Measurements from ENCODE around the gene KIDINS220. TPM values are rescaled to one million over a fixed set of nuclear protein-coding genes. Genes with fewer than 3 reads are reported as not detected.

KIDINS220 gene
- polyA plus RNA-seq, 6 donors from 2014 or later = 9.2 to 28.3 (median 17.5) TPM

- Mint-ChIP-seq H3K4me1 (peaks cover 30 to 36% (median 31%) of the 10 kb centered on the region in 3 donors), H3K4me3 (peak overlapping the region; percentile 70 to 90 (median 79)), H3K27me3 (peaks cover 46 to 54% (median 54%) of the 10 kb centered on the region in 3 donors), H3K9me3 (peaks cover 0 to 9% (median 5%) of the 10 kb centered on the region in 7 donors), H3K27ac (peak overlapping the region in 3 of 6 donors; percentile 23 to 95 (median 63)), H3K36me3 (peaks cover 0 to 6% of the 10 kb centered on the region in 2 donors)
- no peak for ATAC-seq (ENCODE audit: low read depth in 2 of 2)
- DNase-seq = peak; percentile 5
Measured at GRCh38 chr2:8684878-8685696, 152.3 kb downstream of the KIDINS220 start.

- DNase-seq (no peak), ATAC-seq (ENCODE audit: low read depth in 2 of 2) (no peak)
- peak overlapping the region in 3 of 6 donors; percentile 23 to 95 (median 63) for H3K27ac Mint-ChIP-seq
- peaks cover 0 to 13% (median 5%) of the 10 kb centered on the region in 7 donors for H3K9me3 Mint-ChIP-seq
- H3K4me1 Mint-ChIP-seq = peaks cover 32 to 39% (median 36%) of the 10 kb centered on the region in 3 donors
- peaks cover 52 to 58% (median 55%) of the 10 kb centered on the region in 3 donors for H3K27me3 Mint-ChIP-seq
- H3K36me3 Mint-ChIP-seq = peaks cover 0 to 6% of the 10 kb centered on the region in 2 donors
- peak overlapping the region; percentile 70 to 90 (median 79) for H3K4me3 Mint-ChIP-seq
Measured at GRCh38 chr2:8684540-8684877, 152.9 kb downstream of the KIDINS220 start.

GRCh38 chr2:8682719-8683667, 154.4 kb downstream of the KIDINS220 start:
- DNase-seq (peak; percentile 9), ATAC-seq (ENCODE audit: low read depth in 2 of 2) (no peak)
- Mint-ChIP-seq H3K4me3 (peak overlapping the region; percentile 79 to 97 (median 89)), H3K27ac (peak overlapping the region in 5 of 6 donors; percentile 16 to 85 (median 44)), H3K4me1 (peaks cover 43 to 53% (median 44%) of the 10 kb centered on the region in 3 donors), H3K36me3 (peaks cover 0 to 6% of the 10 kb centered on the region in 2 donors), H3K9me3 (peaks cover 0 to 15% (median 5%) of the 10 kb centered on the region in 7 donors), H3K27me3 (peaks cover 54 to 65% (median 55%) of the 10 kb centered on the region in 3 donors)

- peak within 1 kb of the TSS; percentile 79 to 97 (median 89) for H3K4me3 Mint-ChIP-seq
- H3K27ac Mint-ChIP-seq = peak within 1 kb of the TSS; percentile 38 to 85 (median 64)
- peaks cover 48 to 63% (median 51%) of the 10 kb centered on the region in 3 donors for H3K4me1 Mint-ChIP-seq
- H3K9me3 Mint-ChIP-seq = peaks cover 0 to 15% (median 5%) of the 10 kb centered on the region in 7 donors
- DNase-seq (peak; percentile 88), ATAC-seq (ENCODE audit: low read depth in 2 of 2) (peak; percentile 79 to 86)
- H3K36me3 Mint-ChIP-seq = peaks cover 0 to 6% of the 10 kb centered on the region in 2 donors
- H3K27me3 Mint-ChIP-seq = peaks cover 60 to 68% (median 64%) of the 10 kb centered on the region in 3 donors
Measured at GRCh38 chr2:8681786-8682692, 155.4 kb downstream of the KIDINS220 start, which contains the start of gene ID2. Gene ID2, plus strand, starts transcription at chr2:8682056. Its CDS starts 110 bp downstream, at chr2:8682166.

GRCh38 chr2:8680822-8681760, 156.3 kb downstream of the KIDINS220 start:
- H3K27me3 Mint-ChIP-seq = peaks cover 62 to 76% (median 70%) of the 10 kb centered on the region in 3 donors
- H3K4me3 Mint-ChIP-seq = peak overlapping the region; percentile 79 to 97 (median 88)
- peaks cover 0 to 8% of the 10 kb centered on the region in 2 donors for H3K36me3 Mint-ChIP-seq
- DNase-seq (peak; percentile 39), ATAC-seq (ENCODE audit: low read depth in 2 of 2) (peak in 1 of 2 donors; percentile 14)
- peaks cover 48 to 67% (median 51%) of the 10 kb centered on the region in 3 donors for H3K4me1 Mint-ChIP-seq
- H3K27ac Mint-ChIP-seq = peak overlapping the region in 3 of 6 donors; percentile 6 to 79 (median 44)
- peaks cover 0 to 15% (median 5%) of the 10 kb centered on the region in 7 donors for H3K9me3 Mint-ChIP-seq

GRCh38 chr2:8679827-8680731, 157.3 kb downstream of the KIDINS220 start:
- Mint-ChIP-seq H3K27ac (peak overlapping the region in 1 of 6 donors; percentile 67), H3K27me3 (peaks cover 70 to 86% (median 77%) of the 10 kb centered on the region in 3 donors), H3K36me3 (peaks cover 0 to 11% of the 10 kb centered on the region in 2 donors), H3K9me3 (peaks cover 0 to 20% (median 10%) of the 10 kb centered on the region in 7 donors), H3K4me3 (peak overlapping the region in 7 of 8 donors; percentile 40 to 85 (median 72)), H3K4me1 (peaks cover 48 to 67% (median 51%) of the 10 kb centered on the region in 3 donors)
- no peak for DNase-seq
- ATAC-seq (ENCODE audit: low read depth in 2 of 2) = no peak

GRCh38 chr2:8679567-8679826, 157.9 kb downstream of the KIDINS220 start:
- ATAC-seq (ENCODE audit: low read depth in 2 of 2) (no peak), DNase-seq (no peak)
- Mint-ChIP-seq H3K4me3 (peak overlapping the region in 7 of 8 donors; percentile 65 to 85 (median 72)), H3K4me1 (peaks cover 42 to 63% (median 47%) of the 10 kb centered on the region in 3 donors), H3K27ac (peak overlapping the region in 4 of 6 donors; percentile 9 to 72 (median 62)), H3K36me3 (peaks cover 0 to 11% of the 10 kb centered on the region in 2 donors), H3K27me3 (peaks cover 70 to 86% (median 76%) of the 10 kb centered on the region in 3 donors), H3K9me3 (peaks cover 2 to 26% (median 14%) of the 10 kb centered on the region in 7 donors)

Other genes starting within 250 kb of the KIDINS220 start
- 1 to 10 TPM; 3.2 to 9.4 (median 4.0) TPM for gene ID2, start 155.6 kb downstream of the KIDINS220 start, polyA plus RNA-seq (ENCODE audit: low read depth in 6 of 6)
- gene MBOAT2, start 166.1 kb upstream of the KIDINS220 start, polyA plus RNA-seq (ENCODE audit: low read depth in 6 of 6) = 1 to 10 TPM in 1 of 6 donors, under 1 TPM in 3, not detected in 2; 0.07 to 1.5 (median 0.18) TPM